T-helper 17 cell (primary cell): ENCODE measurements around the gene CFAP74. TPM values are rescaled to one million over a fixed set of nuclear protein-coding genes. Genes with fewer than 3 reads are reported as not detected.

Experiments used
- ATAC-seq: fragments of 150-1000 bp; cut with Tn5 transposase; 2 replicates; pipeline ENCODE4 v1.10.0; 2021; ENCODE audit warnings: mild to moderate bottlenecking, moderate library complexity
- DNase-seq, 3 donors: peaks; one replicate each; pipeline versions ENCODE4 v3.0.0 to v3.0.0-alpha.2; 2020 to 2021
- H3K9me3 ChIP-seq: one replicate; pipeline ENCODE4 v1.7.0; 2013; ENCODE audit warnings: low read length, mild to moderate bottlenecking; ENCODE audit not compliant: control insufficient read depth, poor library complexity, severe bottlenecking
- H3K27ac Mint-ChIP-seq: one replicate; pipeline ENCODE4 v1.8.0; 2022; ENCODE audit warnings: mild to moderate bottlenecking, moderate library complexity, mixed read lengths
- H3K27me3 Mint-ChIP-seq: one replicate; pipeline ENCODE4 v1.8.0; 2022; ENCODE audit warnings: mixed read lengths
- H3K36me3 Mint-ChIP-seq: one replicate; pipeline ENCODE4 v1.8.0; 2022; ENCODE audit warnings: low read depth, mixed read lengths
- H3K4me1 Mint-ChIP-seq: one replicate; pipeline ENCODE4 v1.8.0; 2022; ENCODE audit warnings: mild to moderate bottlenecking, mixed read lengths
- H3K4me3 Mint-ChIP-seq: one replicate; pipeline ENCODE4 v1.8.0; 2022; ENCODE audit warnings: mild to moderate bottlenecking, moderate library complexity, mixed read lengths
- total RNA-seq, 4 donors: library from RNA in 2 of 4; stranded (reverse) in 2 of 4; gene quantifications; one replicate each; pipeline ENCODE4 v1.2.3 and lab custom pipeline; 2022 to 2026

Gene CFAP74
- total RNA-seq, 2 donors from 2014 or later: not detected

GRCh38 chr1:1874901-1875300 lies 128.7 kb downstream of the CFAP74 start:
- no peaks in the 10 kb centered on the region for H3K9me3 ChIP-seq
- Mint-ChIP-seq H3K27me3 (no peaks in the 10 kb centered on the region), H3K27ac (peak overlapping the region; percentile 88), H3K4me3 (no peak overlapping the region), H3K36me3 (peaks cover 17% of the 10 kb centered on the region), H3K4me1 (peaks cover 73% of the 10 kb centered on the region)
- DNase-seq: no peak
- no peak for ATAC-seq

- ATAC-seq (no peak), DNase-seq (no peak)
- peaks cover 10% of the 10 kb centered on the region for H3K36me3 Mint-ChIP-seq
- no peaks in the 10 kb centered on the region for H3K9me3 ChIP-seq
- H3K27me3 Mint-ChIP-seq: no peaks in the 10 kb centered on the region
- peaks cover 67% of the 10 kb centered on the region for H3K4me1 Mint-ChIP-seq
- H3K4me3 Mint-ChIP-seq: peak overlapping the region; percentile 79
- H3K27ac Mint-ChIP-seq: peak overlapping the region; percentile 95
These were observed 130.4 kb downstream of the CFAP74 start for GRCh38 chr1:1873186-1873585.

- H3K27me3 Mint-ChIP-seq: no peaks in the 10 kb centered on the region
- no peak for ATAC-seq
- H3K36me3 Mint-ChIP-seq: peaks cover 10% of the 10 kb centered on the region
- DNase-seq: no peak
- no peaks in the 10 kb centered on the region for H3K9me3 ChIP-seq
- peak overlapping the region; percentile 79 for H3K4me3 Mint-ChIP-seq
- H3K4me1 Mint-ChIP-seq: peaks cover 64% of the 10 kb centered on the region
- H3K27ac Mint-ChIP-seq: peak overlapping the region; percentile 95
These were observed 131.1 kb downstream of the CFAP74 start for GRCh38 chr1:1872329-1872994.

Other genes starting within 250 kb of the CFAP74 start
- 10 to 100 TPM; 54.8 to 61.5 TPM for gene NADK, start 225.3 kb downstream of the CFAP74 start, total RNA-seq
- gene GNB1, start 112.7 kb downstream of the CFAP74 start, total RNA-seq: 100 to 1,000 TPM; 236 to 255 TPM
- gene CALML6, start 88.5 kb downstream of the CFAP74 start, total RNA-seq: under 1 TPM; 0.35 to 0.55 TPM
- gene TMEM52, start 84.5 kb downstream of the CFAP74 start, total RNA-seq: under 1 TPM in 1 of 2 donors, not detected in 1; 0.52 TPM
- under 1 TPM in 1 of 2 donors, not detected in 1; 0.17 TPM for gene GABRD, start 15.6 kb upstream of the CFAP74 start, total RNA-seq
- 10 to 100 TPM; 26.0 to 33.5 TPM for gene PRKCZ, start 46.6 kb upstream of the CFAP74 start, total RNA-seq
- gene FAAP20, start 191.0 kb upstream of the CFAP74 start, total RNA-seq: 10 to 100 TPM; 44.6 to 48.6 TPM
- gene SKI, start 224.5 kb upstream of the CFAP74 start, total RNA-seq: 100 to 1,000 TPM; 183 to 215 TPM